Keratinocyte (primary cell): ENCODE data around the gene DCP2.

Experiments used
- CTCF ChIP-seq, 3 experiments: IDR thresholded peaks in 1 of 3; conservative IDR thresholded peaks in 1 of 3; optimal IDR thresholded peaks in 1 of 3; 2 replicates in 2 of 3; 3 replicates in 1 of 3; pipeline versions ENCODE3 to v1.5.1; 2011; ENCODE audit warnings: low read length in 3 of 3, mild to moderate bottlenecking in 3 of 3, moderate library complexity in 2 of 3, control low read depth in 1 of 3, inconsistent platforms in 1 of 3; ENCODE audit not compliant: insufficient read depth in 2 of 3; ENCODE audit errors: extremely low read depth in 1 of 3
- EZH2 ChIP-seq: IDR thresholded peaks from one replicate; pipeline ENCODE4 v1.6.1; 2012; ENCODE audit warnings: inconsistent platforms, mild to moderate bottlenecking, low read length, moderate library complexity

- TF ChIP-seq CTCF (optimal IDR thresholded peaks at IDR 0.05 in 1 of 3, IDR thresholded peaks at IDR 0.05 in 1 of 3, conservative IDR thresholded peaks at IDR 0.05 in 1 of 3; ENCODE audit: extremely low read depth in 1 of 3, insufficient read depth in 2 of 3, low read length in 3 of 3): no peak
- TF ChIP-seq EZH2: no peak
Measured at GRCh38 chr5:113068559-113068958, 92.0 kb downstream of the DCP2 start.
